Lower lobe of right lung (tissue), 2 donors: ENCODE measurements around the gene DCDC2. TPM values are rescaled to one million over a fixed set of nuclear protein-coding genes. Genes with fewer than 3 reads are reported as not detected.

Experiments
- ATAC-seq, 2 donors: fragments of 200-7000 bp; cut with Tn5 transposase; one replicate each; pipeline ENCODE4 v1.9.1; 2020 to 2022; ENCODE audit warnings: mild to moderate bottlenecking in 2 of 2, moderate library complexity in 2 of 2
- DNase-seq: peaks from one replicate; pipeline ENCODE4 v3.0.0-alpha.2; 2020
- H3K27ac ChIP-seq: fragments of 200-600 bp; one replicate; pipeline ENCODE4 v1.8.0; 2022
- H3K27me3 ChIP-seq: fragments of 200-600 bp; one replicate; pipeline ENCODE4 v1.8.0; 2022; ENCODE audit warnings: low read depth
- H3K36me3 ChIP-seq: fragments of 200-600 bp; one replicate; pipeline ENCODE4 v1.8.0; 2022; ENCODE audit warnings: mild to moderate bottlenecking
- H3K4me1 ChIP-seq: fragments of 200-600 bp; one replicate; pipeline ENCODE4 v1.8.0; 2022
- H3K4me3 ChIP-seq: fragments of 200-600 bp; one replicate; pipeline ENCODE4 v1.8.0; 2022; ENCODE audit warnings: mild to moderate bottlenecking
- H3K9me3 ChIP-seq: fragments of 200-600 bp; one replicate; pipeline ENCODE4 v1.8.0; 2022
- intact Hi-C: fragments of 100-400 bp; cut with DNase I; formaldehyde crosslinking; loops from one replicate; pipeline ENCODE4 v1.11.0; 2022
- total RNA-seq: library from RNA; stranded (reverse); fragmentation: NEBNext Ultra II Directional; extraction: Animal tissue kit (Norgen Biotek cat#: 25700); gene quantifications from one replicate; pipeline ENCODE4 v1.2.1, GENCODE V29; 2021
- TF ChIP-seq, protein P1 (sequence below): fragments of 200-600 bp; IDR thresholded peaks from one replicate; pipeline ENCODE4 v1.8.0; 2022; ENCODE audit warnings: antibody characterized with exemption, mild to moderate bottlenecking
- donor health status: DM: no; HTN: yes; CAD: no; lungs with severe emphysema.

Gene DCDC2
- total RNA-seq, 1 donor from 2014 or later, result 5.6 TPM

- Histone ChIP-seq H3K27ac (no peak overlapping the region), H3K4me3 (no peak overlapping the region), H3K27me3 (no peaks in the 10 kb centered on the region), H3K9me3 (no peaks in the 10 kb centered on the region), H3K4me1 (peaks cover 15% of the 10 kb centered on the region), H3K36me3 (no peaks in the 10 kb centered on the region)
- no peak for ATAC-seq
- intact Hi-C loops, result no loop called here
- TF ChIP-seq, protein P1, sequence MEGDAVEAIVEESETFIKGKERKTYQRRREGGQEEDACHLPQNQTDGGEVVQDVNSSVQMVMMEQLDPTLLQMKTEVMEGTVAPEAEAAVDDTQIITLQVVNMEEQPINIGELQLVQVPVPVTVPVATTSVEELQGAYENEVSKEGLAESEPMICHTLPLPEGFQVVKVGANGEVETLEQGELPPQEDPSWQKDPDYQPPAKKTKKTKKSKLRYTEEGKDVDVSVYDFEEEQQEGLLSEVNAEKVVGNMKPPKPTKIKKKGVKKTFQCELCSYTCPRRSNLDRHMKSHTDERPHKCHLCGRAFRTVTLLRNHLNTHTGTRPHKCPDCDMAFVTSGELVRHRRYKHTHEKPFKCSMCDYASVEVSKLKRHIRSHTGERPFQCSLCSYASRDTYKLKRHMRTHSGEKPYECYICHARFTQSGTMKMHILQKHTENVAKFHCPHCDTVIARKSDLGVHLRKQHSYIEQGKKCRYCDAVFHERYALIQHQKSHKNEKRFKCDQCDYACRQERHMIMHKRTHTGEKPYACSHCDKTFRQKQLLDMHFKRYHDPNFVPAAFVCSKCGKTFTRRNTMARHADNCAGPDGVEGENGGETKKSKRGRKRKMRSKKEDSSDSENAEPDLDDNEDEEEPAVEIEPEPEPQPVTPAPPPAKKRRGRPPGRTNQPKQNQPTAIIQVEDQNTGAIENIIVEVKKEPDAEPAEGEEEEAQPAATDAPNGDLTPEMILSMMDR, result no peak
- DNase-seq, result no peak
Measured at GRCh38 chr6:24225838-24226237, 132.0 kb downstream of the DCDC2 start.

DNA sequence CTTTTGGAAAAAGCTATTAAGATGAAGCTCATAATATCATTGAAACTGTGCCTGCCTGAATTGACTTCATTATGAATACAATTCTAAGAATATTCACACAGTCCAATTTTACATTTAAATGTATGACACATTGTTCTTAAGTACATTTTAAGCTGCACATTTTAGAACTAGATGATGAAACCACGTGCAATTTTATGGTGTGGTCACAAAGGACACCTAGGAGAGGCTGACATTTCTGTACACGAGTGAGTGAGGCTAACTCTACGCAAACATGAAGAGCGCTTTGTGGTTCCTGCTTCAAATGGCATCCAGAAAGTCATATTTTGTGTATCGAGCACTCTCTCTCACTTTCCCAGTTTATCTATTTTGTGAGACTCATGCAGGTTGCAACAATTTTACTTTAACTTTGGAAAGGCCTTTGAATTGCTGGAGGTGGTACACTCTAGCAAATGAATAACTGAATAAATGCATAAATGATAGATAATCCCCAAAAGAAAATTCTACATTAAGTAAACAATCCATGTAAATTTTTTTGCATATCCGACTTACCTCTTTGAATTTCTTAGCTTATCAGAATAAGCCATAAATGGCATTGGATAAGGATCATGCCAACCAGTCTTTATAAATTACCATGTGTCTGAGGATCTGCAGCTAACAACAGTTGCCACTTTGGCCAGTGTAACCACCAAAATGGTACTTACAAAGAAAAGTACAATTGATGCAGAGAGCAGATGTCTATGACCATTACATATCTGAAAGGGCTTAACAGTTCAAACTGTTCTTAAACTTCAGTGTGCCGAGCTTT lies 134.5 kb downstream of the DCDC2 start:
- Histone ChIP-seq H3K27me3 (no peaks in the 10 kb centered on the region), H3K9me3 (no peaks in the 10 kb centered on the region), H3K4me3 (no peak overlapping the region), H3K36me3 (no peaks in the 10 kb centered on the region), H3K4me1 (peaks cover 6% of the 10 kb centered on the region), H3K27ac (no peak overlapping the region)
- no peak for DNase-seq
- intact Hi-C loops, result no loop called here
- TF ChIP-seq, protein P1, result no peak
- no peak for ATAC-seq

DNA sequence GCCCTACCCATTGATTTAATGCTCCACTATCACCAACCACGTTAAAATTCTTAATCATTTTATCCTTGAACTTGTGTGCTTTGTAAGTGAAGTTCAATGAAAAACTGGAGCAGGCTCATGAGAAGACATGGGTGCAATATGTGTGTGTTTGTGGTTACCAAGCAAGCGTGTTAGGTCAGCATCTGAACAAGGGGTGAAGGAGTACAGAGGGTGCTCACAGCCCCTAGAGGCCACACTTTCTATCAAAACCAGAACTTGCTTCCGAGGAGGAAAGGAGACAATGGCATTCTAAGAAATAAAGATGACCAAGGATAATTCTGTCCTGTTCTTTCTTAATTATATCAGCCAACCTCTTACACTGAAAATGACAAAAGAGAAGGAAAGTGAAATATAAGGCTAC lies 138.2 kb downstream of the DCDC2 start:
- Histone ChIP-seq H3K27ac (no peak overlapping the region), H3K9me3 (no peaks in the 10 kb centered on the region), H3K4me3 (no peak overlapping the region), H3K36me3 (no peaks in the 10 kb centered on the region), H3K4me1 (no peaks in the 10 kb centered on the region), H3K27me3 (no peaks in the 10 kb centered on the region)
- DNase-seq, result no peak
- TF ChIP-seq, protein P1, result no peak
- ATAC-seq, result no peak
- intact Hi-C loops, result no loop called here

DNA sequence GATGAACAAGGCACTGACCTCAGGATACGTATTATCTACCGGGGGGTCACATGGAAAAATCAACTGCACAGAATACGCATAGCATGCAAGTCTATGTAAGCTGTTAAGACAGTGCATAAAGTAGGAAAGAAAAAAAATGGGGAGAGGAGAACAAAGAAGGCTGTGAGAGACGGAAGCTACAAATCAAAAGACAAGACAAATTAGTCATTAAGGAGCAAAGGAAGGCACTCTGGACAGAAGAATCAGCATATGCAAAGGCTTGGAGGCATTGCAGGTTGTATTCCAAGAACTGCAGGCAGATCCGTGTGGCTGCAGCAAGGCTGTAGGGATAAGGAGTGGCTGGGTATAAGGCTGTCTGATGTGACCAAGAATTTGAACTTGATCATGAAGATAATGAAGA lies 142.9 kb downstream of the DCDC2 start:
- TF ChIP-seq, protein P1, result no peak
- Histone ChIP-seq H3K9me3 (no peaks in the 10 kb centered on the region), H3K36me3 (no peaks in the 10 kb centered on the region), H3K4me1 (no peaks in the 10 kb centered on the region), H3K27ac (no peak overlapping the region), H3K4me3 (no peak overlapping the region), H3K27me3 (no peaks in the 10 kb centered on the region)
- intact Hi-C loops, result no loop called here
- DNase-seq (no peak), ATAC-seq (no peak)

GRCh38 chr6:24207413-24207812 lies 150.4 kb downstream of the DCDC2 start:
- Histone ChIP-seq H3K27me3 (no peaks in the 10 kb centered on the region), H3K4me1 (no peaks in the 10 kb centered on the region), H3K9me3 (no peaks in the 10 kb centered on the region), H3K36me3 (no peaks in the 10 kb centered on the region), H3K27ac (no peak overlapping the region), H3K4me3 (no peak overlapping the region)
- ATAC-seq (no peak), DNase-seq (no peak)
- intact Hi-C loops, result no loop called here
- TF ChIP-seq, protein P1, result no peak
